Measurements from ENCODE around the gene ADPRHL1.
"Not testable (repeated sequence)": the region's sequence is repeated elsewhere in the genome, so short reads cannot be mapped to it uniquely, and the experiment has no call there.

The ADPRHL1 gene

DNA sequence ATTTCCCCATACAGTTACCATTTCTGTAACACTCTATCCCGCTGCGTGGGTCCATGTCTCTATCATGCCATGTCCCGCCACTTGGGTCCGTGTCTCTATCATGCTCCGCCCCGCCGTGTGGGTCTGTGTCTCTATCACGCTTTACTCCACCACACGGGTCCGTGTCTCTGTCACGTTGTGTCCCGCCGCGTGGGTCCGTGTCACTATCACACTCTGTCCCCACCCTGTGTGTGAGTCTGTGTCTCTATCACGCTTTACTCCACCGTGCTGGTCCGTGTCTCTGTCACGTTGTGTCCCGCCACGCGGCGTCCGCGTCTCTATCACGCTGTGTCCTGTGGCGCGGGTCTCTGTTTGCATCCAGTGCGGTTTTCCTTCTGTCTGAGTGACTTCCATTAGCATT, 11.6 kb downstream of the ADPRHL1 start:
- no peak overlapping the region for H3K27ac ChIP-seq
- TF ChIP-seq, protein P1, sequence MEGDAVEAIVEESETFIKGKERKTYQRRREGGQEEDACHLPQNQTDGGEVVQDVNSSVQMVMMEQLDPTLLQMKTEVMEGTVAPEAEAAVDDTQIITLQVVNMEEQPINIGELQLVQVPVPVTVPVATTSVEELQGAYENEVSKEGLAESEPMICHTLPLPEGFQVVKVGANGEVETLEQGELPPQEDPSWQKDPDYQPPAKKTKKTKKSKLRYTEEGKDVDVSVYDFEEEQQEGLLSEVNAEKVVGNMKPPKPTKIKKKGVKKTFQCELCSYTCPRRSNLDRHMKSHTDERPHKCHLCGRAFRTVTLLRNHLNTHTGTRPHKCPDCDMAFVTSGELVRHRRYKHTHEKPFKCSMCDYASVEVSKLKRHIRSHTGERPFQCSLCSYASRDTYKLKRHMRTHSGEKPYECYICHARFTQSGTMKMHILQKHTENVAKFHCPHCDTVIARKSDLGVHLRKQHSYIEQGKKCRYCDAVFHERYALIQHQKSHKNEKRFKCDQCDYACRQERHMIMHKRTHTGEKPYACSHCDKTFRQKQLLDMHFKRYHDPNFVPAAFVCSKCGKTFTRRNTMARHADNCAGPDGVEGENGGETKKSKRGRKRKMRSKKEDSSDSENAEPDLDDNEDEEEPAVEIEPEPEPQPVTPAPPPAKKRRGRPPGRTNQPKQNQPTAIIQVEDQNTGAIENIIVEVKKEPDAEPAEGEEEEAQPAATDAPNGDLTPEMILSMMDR (conservative IDR thresholded peaks at IDR 0.05) = no peak

DNA sequence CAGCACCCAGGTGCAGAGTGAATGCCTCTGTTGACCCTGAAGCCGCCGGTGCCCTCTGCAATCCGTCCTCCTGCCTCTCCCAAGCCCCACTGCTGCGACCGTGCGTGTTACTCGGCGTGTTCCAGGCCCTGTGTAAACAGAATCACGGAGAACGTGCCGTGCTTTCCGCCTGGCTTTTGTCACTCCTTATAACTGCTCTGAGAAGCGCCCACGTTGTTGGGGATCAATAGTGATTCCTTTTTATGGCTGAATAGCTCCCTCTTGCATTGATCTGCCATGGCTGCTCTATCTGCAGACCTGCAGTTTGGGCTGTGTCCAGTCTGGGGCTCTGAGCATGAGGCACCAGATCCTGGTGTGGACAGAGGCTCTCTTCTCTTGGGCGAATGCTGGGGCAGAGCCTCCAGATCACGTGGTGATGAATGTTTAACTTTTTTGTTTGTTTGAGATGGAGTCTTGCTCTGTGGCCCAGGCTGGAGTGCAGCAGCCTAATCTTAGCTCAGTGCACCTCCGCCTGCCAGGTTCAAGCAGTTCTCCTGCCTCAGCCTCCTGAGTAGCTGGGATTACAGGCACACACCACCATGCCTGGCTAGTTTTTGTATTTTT, 15.8 kb downstream of the ADPRHL1 start:
- peak overlapping the region; percentile 39; the same call in 1 of the 2 replicates for H3K27ac ChIP-seq
- TF ChIP-seq, protein P1 (conservative IDR thresholded peaks at IDR 0.05) = no peak

DNA sequence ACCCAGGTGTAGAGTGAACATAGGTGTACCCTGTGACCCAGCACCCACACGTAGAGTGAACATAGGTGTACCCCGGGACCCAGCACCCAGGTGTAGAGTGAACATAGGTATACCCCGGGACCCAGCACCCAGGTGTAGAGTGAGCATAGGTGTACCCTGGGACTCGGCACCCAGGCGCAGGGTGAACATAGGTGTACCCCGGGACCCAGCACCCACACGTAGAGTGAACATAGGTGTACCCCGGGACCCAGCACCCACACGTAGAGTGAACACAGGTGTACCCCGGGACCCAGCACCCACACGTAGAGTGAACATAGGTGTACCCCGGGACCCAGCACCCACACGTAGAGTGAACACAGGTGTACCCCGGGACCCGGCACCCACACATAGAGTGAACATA, 16.4 kb downstream of the ADPRHL1 start:
- not testable (repeated sequence) for H3K27ac ChIP-seq

DNA sequence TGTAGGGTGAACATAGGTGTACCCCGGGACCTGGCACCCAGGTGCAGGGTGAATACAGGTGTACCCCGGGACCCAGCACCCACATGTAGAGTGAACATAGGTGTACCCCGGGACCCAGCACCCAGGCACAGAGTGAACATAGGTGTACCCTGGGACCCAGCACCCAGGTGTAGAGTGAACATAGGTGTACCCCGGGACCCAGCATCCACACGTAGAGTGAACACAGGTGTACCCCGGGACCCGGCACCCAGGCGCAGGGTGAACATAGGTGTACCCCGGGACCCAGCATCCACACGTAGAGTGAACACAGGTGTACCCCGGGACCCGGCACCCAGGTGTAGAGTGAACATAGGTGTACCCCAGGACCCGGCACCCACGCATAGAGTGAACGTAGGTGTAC, 17.4 kb downstream of the ADPRHL1 start:
- H3K27ac ChIP-seq = not testable (repeated sequence)

DNA sequence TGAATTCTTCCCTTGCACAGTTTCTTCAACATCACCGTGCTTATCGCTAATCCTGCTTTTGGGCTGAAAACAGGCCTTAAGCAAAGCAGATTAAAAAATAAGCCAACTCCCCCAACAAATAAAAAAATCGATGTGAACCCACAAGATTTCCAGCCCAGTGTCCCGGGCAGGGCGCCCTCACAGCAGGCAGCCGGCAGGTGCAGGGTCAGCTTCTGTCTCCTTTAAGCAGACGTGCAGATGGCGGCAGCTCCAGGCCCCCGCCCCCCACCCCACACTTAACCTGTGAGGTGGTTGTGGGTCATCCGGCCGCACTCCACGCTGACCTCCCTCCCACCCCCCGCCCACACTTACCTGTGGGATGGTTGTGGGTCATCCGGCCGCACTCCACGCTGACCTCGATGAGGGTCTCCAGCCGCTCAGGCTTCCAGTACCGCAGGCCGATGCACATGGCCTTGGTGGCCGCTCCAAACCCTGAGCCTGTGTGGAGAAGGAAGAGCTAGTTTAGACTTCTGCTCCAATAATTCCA, 19.8 kb downstream of the ADPRHL1 start:
- TF ChIP-seq, protein P1 (conservative IDR thresholded peaks at IDR 0.05) = no peak
- no peak overlapping the region for H3K27ac ChIP-seq

DNA sequence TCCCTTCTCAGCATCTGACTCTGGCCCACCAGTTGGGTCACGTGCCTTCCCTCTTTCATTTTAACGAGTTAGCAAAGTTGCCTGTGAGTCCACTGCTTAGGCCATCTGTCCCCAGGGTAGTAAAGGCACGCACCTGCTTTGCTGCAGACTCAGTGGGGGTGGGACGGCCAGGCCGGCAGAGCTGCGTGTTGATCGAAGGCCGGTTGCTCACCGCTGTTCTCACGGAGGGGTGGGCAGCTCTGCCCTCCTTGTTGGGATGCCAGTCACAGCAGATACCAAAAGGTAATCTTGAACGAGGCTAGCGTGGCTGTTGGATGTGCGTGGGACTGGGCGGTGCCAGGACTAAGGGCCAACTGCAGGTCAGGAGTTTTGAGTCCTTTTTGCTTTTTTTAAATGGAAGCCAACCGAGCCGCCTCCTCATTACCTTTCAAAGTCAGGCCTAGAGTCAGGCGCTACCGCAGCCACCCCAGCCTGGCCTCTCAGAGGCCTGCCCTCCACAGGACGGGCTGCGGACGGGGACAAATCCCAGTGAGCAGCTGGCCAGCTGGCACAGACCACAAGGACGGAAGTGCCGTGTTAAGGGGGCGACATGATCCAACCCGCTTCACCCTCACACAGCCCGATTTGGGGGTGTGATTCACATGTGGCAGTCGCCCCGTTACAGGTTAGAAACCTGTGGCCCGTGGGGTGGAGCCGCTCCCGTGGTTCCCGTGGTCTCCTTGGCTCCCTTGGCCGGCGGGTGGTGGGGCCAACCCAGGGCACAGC, 20.6 kb downstream of the ADPRHL1 start:
- H3K27ac ChIP-seq = no peak overlapping the region
- TF ChIP-seq, protein P1 (conservative IDR thresholded peaks at IDR 0.05) = no peak

DNA sequence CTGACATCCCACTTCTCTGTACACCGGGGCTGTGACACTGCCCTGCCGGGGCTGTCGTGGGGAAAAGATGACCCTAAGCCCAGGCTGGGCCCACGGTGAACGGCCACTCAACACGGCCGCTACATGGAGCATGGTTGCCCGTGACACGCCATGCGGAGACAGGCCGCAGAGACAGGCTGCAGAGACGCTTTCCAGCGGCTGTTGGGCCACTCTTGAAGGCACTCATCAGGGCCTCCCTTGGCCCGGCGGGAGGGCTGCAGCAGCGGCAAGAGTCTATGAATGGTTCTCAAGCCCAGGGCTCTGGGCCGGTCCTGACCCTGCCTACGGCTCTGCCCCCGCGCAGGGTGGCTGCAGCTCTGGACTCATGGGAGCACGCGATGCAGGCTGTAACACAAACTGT, 22.1 kb downstream of the ADPRHL1 start:
- H3K27ac ChIP-seq = no peak overlapping the region
- TF ChIP-seq, protein P1 (conservative IDR thresholded peaks at IDR 0.05) = no peak

DNA sequence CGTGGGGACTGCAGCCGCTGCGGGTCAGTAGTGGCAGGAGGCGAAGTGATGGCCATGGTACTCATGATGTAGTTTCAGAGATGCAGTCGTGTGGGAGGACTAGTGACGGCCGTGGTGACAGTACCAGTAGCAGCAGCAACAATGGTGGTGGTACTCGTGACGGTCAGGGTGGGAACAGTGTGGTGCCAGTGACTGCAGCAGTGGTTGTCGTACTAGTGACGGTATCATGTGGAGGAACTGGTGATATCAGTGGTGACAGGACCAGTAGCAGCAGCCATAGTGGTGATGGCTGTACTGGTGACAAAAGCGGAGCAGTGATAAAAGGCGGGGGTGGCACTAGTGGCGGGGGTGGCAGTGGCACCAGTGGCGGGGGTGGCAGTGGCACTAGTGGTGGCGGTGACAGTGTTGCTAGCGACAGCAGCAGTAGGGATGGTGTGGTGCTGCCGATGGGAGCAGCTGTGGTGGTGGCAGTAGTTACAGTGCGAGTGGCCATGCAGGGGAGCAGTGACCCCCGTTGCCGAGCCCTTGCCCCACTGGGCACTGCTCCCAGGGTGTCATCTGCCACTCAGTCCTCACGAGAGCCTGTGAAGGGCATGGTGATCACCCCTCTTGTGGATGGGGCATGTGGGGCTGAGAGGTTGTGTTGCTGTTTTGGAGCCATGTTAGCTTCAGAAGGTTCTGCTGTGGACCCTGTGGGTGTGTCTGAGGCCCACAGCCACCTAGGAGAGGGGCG, 22.7 kb downstream of the ADPRHL1 start:
- TF ChIP-seq, protein P1 (conservative IDR thresholded peaks at IDR 0.05) = no peak

More for the DNA sequence above, 22.7 kb downstream of the ADPRHL1 start:
- no peak overlapping the region for H3K27ac ChIP-seq
